Parathyroid adenoma (tissue), 2 donors: ENCODE data around the gene CNNM4.
"Not testable (repeated sequence)": the region's sequence is repeated elsewhere in the genome, so short reads cannot be mapped to it uniquely, and the experiment has no call there.

Experiments used
- H2AFZ ChIP-seq: fragments of 300-600 bp; sonication (generic); one replicate; pipeline ENCODE4 v1.7.0; 2017; ENCODE audit warnings: antibody characterized with exemption, mild to moderate bottlenecking
- H3K27ac ChIP-seq: fragments of 300-600 bp; sonication (generic); one replicate; pipeline ENCODE4 v1.7.0; 2017
- H3K27me3 ChIP-seq: fragments of 300-600 bp; sonication (generic); one replicate; pipeline ENCODE4 v1.7.0; 2017; ENCODE audit warnings: low read length; ENCODE audit not compliant: control insufficient read depth, insufficient read depth
- H3K36me3 ChIP-seq: fragments of 300-600 bp; sonication (generic); one replicate; pipeline ENCODE4 v1.7.0; 2017; ENCODE audit warnings: low read length; ENCODE audit not compliant: control insufficient read depth, insufficient read depth
- H3K4me1 ChIP-seq: fragments of 300-600 bp; sonication (generic); one replicate; pipeline ENCODE4 v1.7.0; 2017; ENCODE audit warnings: control low read depth
- H3K4me2 ChIP-seq: fragments of 300-600 bp; sonication (generic); one replicate; pipeline ENCODE4 v1.7.0; 2017; ENCODE audit warnings: low read length
- H3K4me3 ChIP-seq: fragments of 300-600 bp; sonication (generic); one replicate; pipeline ENCODE4 v1.7.0; 2017; ENCODE audit warnings: low read depth, low read length
- H3K79me2 ChIP-seq: fragments of 300-600 bp; sonication (generic); one replicate; pipeline ENCODE4 v1.7.0; 2017; ENCODE audit warnings: control low read depth
- H3K9ac ChIP-seq: fragments of 300-600 bp; sonication (generic); one replicate; pipeline ENCODE4 v1.7.0; 2017; ENCODE audit warnings: mild to moderate bottlenecking
- H3K9me3 ChIP-seq: fragments of 300-600 bp; sonication (generic); one replicate; pipeline ENCODE4 v1.7.0; 2017; ENCODE audit warnings: low read length; ENCODE audit not compliant: control insufficient read depth
- TF ChIP-seq, protein P1 (sequence below): fragments of 300-600 bp; sonication (generic); IDR thresholded peaks from one replicate; pipeline ENCODE4 v1.7.0; 2017; ENCODE audit warnings: antibody characterized with exemption, mild to moderate bottlenecking
- donor health status: primary hyperparathyroidism.

The CNNM4 gene

DNA sequence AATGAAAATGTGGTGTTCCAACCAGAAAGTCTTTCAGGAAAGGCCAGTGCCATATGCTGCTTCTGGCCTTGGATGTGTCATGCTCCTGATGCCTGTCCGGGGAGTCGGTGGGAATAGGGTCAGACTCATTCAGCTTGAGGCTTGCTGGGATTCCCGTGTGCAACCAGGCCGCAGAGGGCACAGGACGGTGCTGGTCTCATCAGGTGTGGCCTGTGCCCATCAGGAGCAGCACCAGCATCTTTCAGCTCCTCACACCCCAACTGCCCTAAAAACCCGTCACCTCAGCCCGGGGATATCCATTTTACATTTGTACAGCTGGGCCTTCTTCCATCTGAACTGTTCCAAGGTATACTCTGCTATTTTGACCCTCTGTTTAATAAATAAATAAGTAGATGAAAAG lies 42.0 kb downstream of the CNNM4 start:
- TF ChIP-seq, protein P1, sequence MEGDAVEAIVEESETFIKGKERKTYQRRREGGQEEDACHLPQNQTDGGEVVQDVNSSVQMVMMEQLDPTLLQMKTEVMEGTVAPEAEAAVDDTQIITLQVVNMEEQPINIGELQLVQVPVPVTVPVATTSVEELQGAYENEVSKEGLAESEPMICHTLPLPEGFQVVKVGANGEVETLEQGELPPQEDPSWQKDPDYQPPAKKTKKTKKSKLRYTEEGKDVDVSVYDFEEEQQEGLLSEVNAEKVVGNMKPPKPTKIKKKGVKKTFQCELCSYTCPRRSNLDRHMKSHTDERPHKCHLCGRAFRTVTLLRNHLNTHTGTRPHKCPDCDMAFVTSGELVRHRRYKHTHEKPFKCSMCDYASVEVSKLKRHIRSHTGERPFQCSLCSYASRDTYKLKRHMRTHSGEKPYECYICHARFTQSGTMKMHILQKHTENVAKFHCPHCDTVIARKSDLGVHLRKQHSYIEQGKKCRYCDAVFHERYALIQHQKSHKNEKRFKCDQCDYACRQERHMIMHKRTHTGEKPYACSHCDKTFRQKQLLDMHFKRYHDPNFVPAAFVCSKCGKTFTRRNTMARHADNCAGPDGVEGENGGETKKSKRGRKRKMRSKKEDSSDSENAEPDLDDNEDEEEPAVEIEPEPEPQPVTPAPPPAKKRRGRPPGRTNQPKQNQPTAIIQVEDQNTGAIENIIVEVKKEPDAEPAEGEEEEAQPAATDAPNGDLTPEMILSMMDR, result no peak

DNA sequence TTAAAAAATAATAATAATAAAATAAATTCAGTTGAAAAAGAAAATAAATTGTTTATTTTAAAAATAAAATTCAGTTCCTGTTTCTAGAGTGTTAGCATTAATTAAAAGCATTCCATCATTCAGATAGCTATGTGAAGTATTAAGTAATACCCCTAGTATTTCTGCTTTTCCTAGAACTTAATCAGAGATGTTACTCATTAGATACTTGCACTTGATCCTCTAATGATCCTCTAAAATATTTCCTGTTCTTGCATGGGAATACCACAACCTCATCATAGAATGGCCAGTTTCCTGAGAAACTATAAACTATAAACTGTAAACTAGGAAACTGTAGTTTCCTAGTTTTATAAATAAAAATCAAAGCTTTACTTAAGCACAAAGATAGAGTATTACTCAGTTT lies 44.3 kb downstream of the CNNM4 start:
- H3K9me3 ChIP-seq, result no peaks in the 10 kb centered on the region
- TF ChIP-seq, protein P1, result no peak
- no peaks in the 10 kb centered on the region for H3K36me3 ChIP-seq
- no peaks in the 10 kb centered on the region for H3K27me3 ChIP-seq
- H3K79me2 ChIP-seq, result no peaks in the 10 kb centered on the region
- H3K4me1 ChIP-seq, result peaks cover 3% of the 10 kb centered on the region
- H3K27ac ChIP-seq, result no peak overlapping the region
- no peak overlapping the region for H3K4me3 ChIP-seq
- no peak overlapping the region for H3K9ac ChIP-seq
- no peak overlapping the region for H3K4me2 ChIP-seq
- H2AFZ ChIP-seq, result no peak overlapping the region

More for the DNA sequence above, 42.0 kb downstream of the CNNM4 start:
- Histone ChIP-seq H3K4me3 (no peak overlapping the region), H3K27ac (no peak overlapping the region), H3K79me2 (no peaks in the 10 kb centered on the region), H2AFZ (no peak overlapping the region), H3K9me3 (no peaks in the 10 kb centered on the region), H3K9ac (no peak overlapping the region), H3K4me2 (no peak overlapping the region), H3K36me3 (no peaks in the 10 kb centered on the region), H3K4me1 (peaks cover 3% of the 10 kb centered on the region), H3K27me3 (no peaks in the 10 kb centered on the region)

GRCh38 chr2:96805946-96806345 lies 45.2 kb downstream of the CNNM4 start:
- H2AFZ ChIP-seq, H3K36me3 ChIP-seq, H3K27me3 ChIP-seq, H3K79me2 ChIP-seq, H3K4me3 ChIP-seq, H3K9ac ChIP-seq, H3K9me3 ChIP-seq, H3K4me2 ChIP-seq, H3K27ac ChIP-seq, H3K4me1 ChIP-seq: not testable (repeated sequence)

- TF ChIP-seq, protein P1, result no peak
- Histone ChIP-seq H3K79me2 (no peaks in the 10 kb centered on the region), H3K4me3 (no peak overlapping the region)
These were observed 45.9 kb downstream of the CNNM4 start for GRCh38 chr2:96806468-96807126.

DNA sequence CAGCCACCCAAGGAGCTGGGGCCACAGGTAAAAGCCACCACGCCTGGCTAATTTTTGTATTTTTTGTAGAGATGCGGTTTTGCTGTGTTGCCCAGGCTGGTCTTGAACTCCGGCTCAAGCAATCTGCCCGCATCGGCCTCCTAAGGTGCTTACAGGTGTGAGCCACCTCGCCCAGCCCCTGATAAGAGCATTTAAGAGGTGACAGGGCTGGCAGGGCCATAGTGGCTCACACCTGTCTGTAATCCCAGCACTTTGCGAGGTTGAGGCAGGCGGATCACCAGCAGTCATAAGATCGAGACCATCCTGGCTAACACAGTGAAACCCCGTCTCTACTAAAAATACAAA lies 46.4 kb downstream of the CNNM4 start:
- Histone ChIP-seq H3K4me2 (no peak overlapping the region), H3K9me3 (no peaks in the 10 kb centered on the region), H2AFZ (no peak overlapping the region), H3K36me3 (no peaks in the 10 kb centered on the region), H3K79me2 (no peaks in the 10 kb centered on the region), H3K4me1 (peaks cover 3% of the 10 kb centered on the region), H3K27ac (no peak overlapping the region), H3K9ac (no peak overlapping the region), H3K4me3 (no peak overlapping the region), H3K27me3 (no peaks in the 10 kb centered on the region)
- TF ChIP-seq, protein P1, result no peak

More at GRCh38 chr2:96806468-96807126, 45.9 kb downstream of the CNNM4 start:
- no peak overlapping the region for H3K9ac ChIP-seq
- no peaks in the 10 kb centered on the region for H3K36me3 ChIP-seq
- no peak overlapping the region for H2AFZ ChIP-seq
- no peaks in the 10 kb centered on the region for H3K27me3 ChIP-seq
- no peak overlapping the region for H3K27ac ChIP-seq
- H3K4me2 ChIP-seq, result no peak overlapping the region
- peaks cover 3% of the 10 kb centered on the region for H3K4me1 ChIP-seq
- H3K9me3 ChIP-seq, result no peaks in the 10 kb centered on the region
